ENCODE measurements around the gene CCDC85A.

The CCDC85A gene

DNA sequence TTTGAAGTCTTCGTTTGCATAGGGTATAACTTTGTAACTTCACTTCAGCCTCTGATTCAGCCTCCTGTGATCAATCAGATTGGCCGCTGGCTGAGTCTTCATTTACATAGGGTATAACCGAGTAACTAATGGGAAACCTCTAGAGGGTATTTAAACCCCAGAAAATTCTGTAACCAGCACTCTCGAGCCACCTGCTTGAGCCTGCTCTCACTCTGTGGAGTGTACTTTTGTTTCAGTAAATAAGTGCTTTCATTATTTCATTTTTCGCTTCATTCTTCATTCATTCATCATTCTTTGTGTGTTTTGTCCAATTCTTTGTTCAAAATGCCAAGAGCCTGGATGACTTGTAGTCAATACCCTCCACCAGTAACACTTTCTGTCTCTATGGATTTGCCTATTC is 56.4 kb downstream of the CCDC85A start:
- DNase-seq (ENCODE audit: low read depth) = no peak

- no peak for DNase-seq (ENCODE audit: low read depth)
Observed at GRCh38 chr2:56244506-56244905, 60.7 kb downstream of the CCDC85A start.

DNA sequence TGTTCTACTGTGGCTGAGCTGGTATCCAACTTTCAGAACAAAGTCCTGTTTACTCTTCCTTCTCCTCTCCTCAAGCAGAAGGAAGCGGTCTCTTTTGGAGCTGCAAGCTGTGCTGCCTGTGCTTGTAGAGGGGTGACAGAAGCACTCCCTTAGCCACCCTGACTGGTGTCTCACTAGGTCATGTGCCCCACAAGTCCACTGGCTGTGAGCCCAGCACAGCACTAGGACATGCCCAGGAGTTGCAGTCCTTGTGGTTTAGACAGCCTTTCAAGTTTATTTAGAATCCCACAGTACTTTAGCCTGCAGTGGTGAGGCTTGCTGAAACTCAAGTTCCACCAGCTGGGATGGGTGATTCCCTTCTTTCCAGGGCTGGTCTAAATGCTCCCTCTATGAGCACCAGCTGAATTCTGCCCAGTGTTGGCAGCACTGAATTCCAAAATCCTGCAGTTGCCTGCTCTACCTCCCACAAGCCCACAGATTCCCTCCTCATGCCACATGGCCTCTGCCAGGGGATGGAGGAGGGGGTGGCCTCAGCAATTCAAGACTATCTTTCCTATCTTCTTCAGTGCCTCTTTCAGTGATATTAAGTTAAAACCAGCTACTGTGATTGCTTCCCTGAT is 61.2 kb downstream of the CCDC85A start:
- no peak for DNase-seq (ENCODE audit: low read depth)

- no peak for DNase-seq (ENCODE audit: low read depth)
Observed at GRCh38 chr2:56248965-56249742, 65.4 kb downstream of the CCDC85A start.

GRCh38 chr2:56250153-56250729 is 66.5 kb downstream of the CCDC85A start:
- no peak for DNase-seq (ENCODE audit: low read depth)

DNA sequence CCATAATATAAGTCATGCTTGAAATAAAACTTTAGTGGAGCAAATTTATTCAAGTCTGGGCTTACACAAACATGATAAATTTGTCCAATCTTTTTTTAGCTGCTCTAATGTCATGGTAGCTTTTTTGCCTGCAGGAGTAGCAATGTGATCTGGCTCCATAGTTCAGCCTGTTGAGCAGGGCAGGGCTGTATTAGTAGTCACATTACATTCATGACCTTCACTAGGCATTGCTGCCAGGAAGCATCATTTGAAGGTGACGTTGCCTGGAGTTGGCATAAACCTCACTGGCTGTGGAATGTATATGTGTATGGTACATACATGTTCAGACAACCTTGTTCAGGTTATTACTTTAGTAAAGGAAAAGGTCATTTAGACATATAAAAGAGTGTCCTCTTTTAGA is 76.6 kb downstream of the CCDC85A start:
- no peak for DNase-seq (ENCODE audit: low read depth)

DNA sequence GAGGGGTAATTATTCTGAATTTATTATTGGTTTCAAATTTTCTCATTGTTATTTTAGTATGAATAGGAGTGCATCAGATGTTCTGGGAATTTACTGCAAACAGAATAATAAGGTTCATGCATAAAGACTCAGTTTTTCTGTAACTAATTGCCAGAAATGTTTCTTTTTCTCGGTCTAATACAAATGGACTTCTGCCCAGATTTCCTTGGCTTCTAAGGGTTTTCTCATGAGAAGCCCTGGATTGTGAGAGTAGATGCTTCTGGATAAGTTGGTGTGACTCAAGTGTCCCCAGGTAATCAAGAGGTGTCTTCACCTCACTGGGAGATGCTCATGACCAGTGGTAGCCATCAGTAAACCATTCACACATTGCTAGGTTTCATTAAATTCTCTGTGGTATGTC is 78.5 kb downstream of the CCDC85A start:
- DNase-seq (ENCODE audit: low read depth) = no peak

DNA sequence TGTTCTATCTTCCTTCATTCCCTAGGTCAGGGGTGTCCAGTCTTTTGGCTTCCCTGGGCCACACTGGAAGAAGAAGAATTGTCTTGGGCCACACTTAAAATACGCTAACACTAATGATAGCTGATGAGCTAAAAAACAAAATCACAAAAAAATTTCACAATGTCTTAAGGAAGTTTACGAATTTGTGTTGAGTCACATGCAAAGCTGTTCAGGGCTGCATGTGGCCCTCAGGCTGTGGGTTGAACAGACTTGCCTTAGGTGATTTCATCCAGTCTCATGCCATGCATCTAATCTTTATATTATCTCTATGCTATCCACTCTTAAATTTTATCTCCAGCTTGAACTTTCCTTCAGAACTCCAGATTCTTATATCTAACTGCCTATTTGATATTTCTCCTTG is 80.1 kb downstream of the CCDC85A start:
- DNase-seq (ENCODE audit: low read depth) = no peak

GRCh38 chr2:56266761-56267414 is 83.1 kb downstream of the CCDC85A start:
- DNase-seq (ENCODE audit: low read depth) = no peak

GRCh38 chr2:56267415-56267788 is 83.6 kb downstream of the CCDC85A start:
- DNase-seq (ENCODE audit: low read depth) = no peak

GRCh38 chr2:56268856-56269255 is 85.1 kb downstream of the CCDC85A start:
- no peak for DNase-seq (ENCODE audit: low read depth)

DNA sequence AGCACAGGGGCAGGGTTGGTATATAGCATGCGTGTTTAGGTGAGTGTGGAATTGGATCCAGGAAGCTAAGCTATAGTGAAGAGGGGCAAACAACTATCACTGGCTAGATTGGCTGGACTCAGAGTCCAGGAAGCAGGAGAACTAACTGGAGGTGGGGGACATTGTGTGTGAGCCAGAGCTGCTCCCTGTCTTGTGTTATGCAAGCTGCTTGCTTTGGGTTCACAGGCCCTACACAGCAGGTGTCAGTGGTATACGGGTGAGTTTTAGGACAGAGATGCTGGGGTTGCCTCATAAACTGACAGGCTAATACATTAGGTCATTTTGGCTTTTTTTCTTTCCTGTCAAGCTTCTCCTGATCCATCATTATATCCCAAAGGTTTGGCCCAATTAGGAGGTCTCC is 87.5 kb downstream of the CCDC85A start:
- DNase-seq (ENCODE audit: low read depth) = no peak

DNA sequence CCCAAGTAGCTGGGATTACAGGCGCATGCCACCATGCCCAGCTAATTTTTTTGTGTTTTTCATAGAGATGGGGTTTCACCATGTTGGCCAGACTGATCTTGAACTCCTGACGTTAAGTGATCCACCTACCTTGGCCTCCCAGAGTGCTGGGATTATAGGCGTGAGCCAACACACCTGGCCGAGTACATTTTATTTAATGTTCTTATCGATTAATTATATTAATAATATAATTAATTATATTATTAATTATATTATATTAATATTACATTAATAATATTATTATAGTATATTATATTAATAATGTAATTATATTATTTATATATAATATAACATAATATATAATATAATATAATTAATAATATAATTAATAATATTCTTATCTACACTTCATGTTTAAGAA is 101.4 kb downstream of the CCDC85A start:
- DNase-seq (ENCODE audit: low read depth) = no peak

- DNase-seq (ENCODE audit: low read depth) = no peak
Observed at GRCh38 chr2:56286936-56287335, 103.1 kb downstream of the CCDC85A start.

GRCh38 chr2:56287508-56287907 is 103.7 kb downstream of the CCDC85A start:
- no peak for DNase-seq (ENCODE audit: low read depth)

- DNase-seq (ENCODE audit: low read depth) = no peak
Observed at GRCh38 chr2:56287974-56288373, 104.2 kb downstream of the CCDC85A start.

GRCh38 chr2:56288838-56289580 is 105.2 kb downstream of the CCDC85A start:
- no peak for DNase-seq (ENCODE audit: low read depth)

GRCh38 chr2:56291711-56292110 is 107.9 kb downstream of the CCDC85A start:
- no peak for DNase-seq (ENCODE audit: low read depth)

- no peak for DNase-seq (ENCODE audit: low read depth)
Observed at GRCh38 chr2:56292951-56293350, 109.2 kb downstream of the CCDC85A start.

DNA sequence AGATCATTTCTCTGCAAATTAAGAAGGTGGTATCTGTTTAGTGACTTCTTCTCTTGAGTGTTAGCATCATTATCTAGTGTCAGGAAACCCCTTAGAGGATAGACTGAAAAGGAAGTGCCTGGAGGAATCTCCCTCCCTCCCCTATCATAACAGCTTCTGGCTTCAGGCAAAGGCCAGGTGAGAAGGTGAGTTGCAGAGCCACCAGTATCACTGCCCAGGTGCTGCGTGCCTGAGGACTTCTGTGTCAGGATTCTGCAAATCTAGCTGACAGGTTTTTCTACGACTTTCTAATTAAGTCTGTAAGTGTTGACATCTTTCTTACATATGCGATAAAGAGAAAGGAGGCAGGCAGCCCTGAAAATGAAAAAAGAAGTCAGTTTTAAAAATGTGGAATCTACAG is 111.9 kb downstream of the CCDC85A start:
- no peak for DNase-seq (ENCODE audit: low read depth)

DNA sequence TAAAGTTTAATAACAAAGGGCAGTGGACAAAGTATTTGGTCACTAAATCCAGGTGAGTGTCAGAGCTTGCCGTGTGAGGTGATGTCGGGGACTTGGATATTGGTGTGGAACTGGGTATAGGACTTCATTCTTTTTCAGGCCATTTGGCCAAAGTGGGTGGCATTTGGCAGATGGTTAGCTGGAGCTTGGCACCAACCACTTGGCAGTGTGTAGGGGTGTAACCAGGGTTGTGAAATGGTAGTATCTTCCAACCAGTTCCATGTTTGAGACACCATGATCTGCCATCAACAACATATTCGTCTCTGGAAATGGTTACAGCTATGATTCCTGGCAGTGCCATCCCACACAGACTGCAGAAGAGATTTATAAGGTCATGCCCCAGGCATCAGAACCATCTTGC is 113.9 kb downstream of the CCDC85A start:
- no peak for DNase-seq (ENCODE audit: low read depth)

- no peak for DNase-seq (ENCODE audit: low read depth)
Observed at GRCh38 chr2:56299171-56299691, 115.4 kb downstream of the CCDC85A start.
